GM23248 (cell line): ENCODE results near the gene ELMO1.

Experiments used
- EZH2 ChIP-seq: fragments of 200-600 bp; sonication (generic); IDR thresholded peaks from 2 replicates; pipeline ENCODE4 v1.6.1; 2018; ENCODE audit warnings: antibody characterized with exemption, mild to moderate bottlenecking; ENCODE audit not compliant: insufficient read depth, poor library complexity, severe bottlenecking
- EZH2phosphoT487 ChIP-seq: fragments of 200-600 bp; sonication (generic); IDR thresholded peaks from 2 replicates; pipeline ENCODE4 v1.6.1; 2018; ENCODE audit warnings: antibody characterized with exemption, moderate library complexity, mild to moderate bottlenecking, low read depth; ENCODE audit not compliant: insufficient read depth

GRCh38 chr7:37153376-37153775 is 295.3 kb downstream of the ELMO1 start:
- no peak for TF ChIP-seq EZH2
- no peak for TF ChIP-seq EZH2phosphoT487
